Mesothelial cell of epicardium (in vitro differentiated cells): ENCODE data around the gene ADRB1. TPM values are rescaled to one million over a fixed set of nuclear protein-coding genes. Genes with fewer than 3 reads are reported as not detected.

Source experiments
- DNase-seq, 2 experiments: peaks; one replicate each; pipeline ENCODE4 v3.0.0; 2021; ENCODE audit warnings: low spot score in 2 of 2; ENCODE audit not compliant: unreplicated experiment in 2 of 2
- H3K27ac Mint-ChIP-seq: 2 replicates; pipeline ENCODE4 v1.8.0; 2021; ENCODE audit warnings: mixed read lengths
- H3K27me3 Mint-ChIP-seq: 2 replicates; pipeline ENCODE4 v1.8.0; 2021; ENCODE audit warnings: low read depth, mixed read lengths
- H3K36me3 Mint-ChIP-seq: 2 replicates; pipeline ENCODE4 v1.8.0; 2021; ENCODE audit warnings: mixed read lengths
- H3K4me1 Mint-ChIP-seq: 2 replicates; pipeline ENCODE4 v1.8.0; 2021; ENCODE audit warnings: mixed read lengths
- H3K4me3 Mint-ChIP-seq: 2 replicates; pipeline ENCODE4 v1.8.0; 2021; ENCODE audit warnings: mild to moderate bottlenecking, moderate library complexity, mixed read lengths
- H3K9me3 Mint-ChIP-seq: 2 replicates; pipeline ENCODE4 v1.8.0; 2021; ENCODE audit warnings: mixed read lengths
- CTCF ChIP-seq: fragments of 200-600 bp; sonication (generic); IDR thresholded peaks from one replicate; pipeline ENCODE4 v1.5.0; 2021; ENCODE audit warnings: antibody characterized with exemption; ENCODE audit not compliant: unreplicated experiment
- total RNA-seq: library from RNA; stranded (reverse); gene quantifications from 3 replicates; pipeline ENCODE4 v1.2.1, GENCODE V29; 2021

The ADRB1 gene
- total RNA-seq, 1 donor from 2014 or later, result 0.18 TPM

GRCh38 chr10:114038819-114039218, 4.8 kb upstream of the ADRB1 start:
- H3K36me3 Mint-ChIP-seq, result no peaks in the 10 kb centered on the region
- no peak overlapping the region for H3K4me3 Mint-ChIP-seq
- H3K9me3 Mint-ChIP-seq, result no peaks in the 10 kb centered on the region
- H3K4me1 Mint-ChIP-seq, result peaks cover 4% of the 10 kb centered on the region
- no peak for DNase-seq
- TF ChIP-seq CTCF, result no peak
- peaks cover 72% of the 10 kb centered on the region for H3K27me3 Mint-ChIP-seq
- no peak overlapping the region for H3K27ac Mint-ChIP-seq

- Mint-ChIP-seq H3K4me3 (no peak overlapping the region), H3K4me1 (peaks cover 11% of the 10 kb centered on the region), H3K36me3 (no peaks in the 10 kb centered on the region), H3K27me3 (peaks cover 80% of the 10 kb centered on the region), H3K27ac (no peak overlapping the region), H3K9me3 (no peaks in the 10 kb centered on the region)
- no peak for TF ChIP-seq CTCF
- DNase-seq, result no peak
Measured at GRCh38 chr10:114041166-114041565, 2.5 kb upstream of the ADRB1 start.

GRCh38 chr10:114042895-114043531, 653 bp upstream of the ADRB1 start:
- H3K27ac Mint-ChIP-seq, result no peak overlapping the region
- no peaks in the 10 kb centered on the region for H3K9me3 Mint-ChIP-seq
- peaks cover 92% of the 10 kb centered on the region for H3K27me3 Mint-ChIP-seq
- H3K4me3 Mint-ChIP-seq, result peak overlapping the region; percentile 64
- peak in 1 of 2 experiments; percentile 47 for DNase-seq
- peaks cover 11% of the 10 kb centered on the region for H3K4me1 Mint-ChIP-seq
- H3K36me3 Mint-ChIP-seq, result no peaks in the 10 kb centered on the region
- no peak for TF ChIP-seq CTCF

- no peak for DNase-seq
- no peak overlapping the region for H3K27ac Mint-ChIP-seq
- peak overlapping the region; percentile 68 for H3K4me3 Mint-ChIP-seq
- H3K4me1 Mint-ChIP-seq, result peaks cover 11% of the 10 kb centered on the region
- no peaks in the 10 kb centered on the region for H3K9me3 Mint-ChIP-seq
- H3K36me3 Mint-ChIP-seq, result no peaks in the 10 kb centered on the region
- H3K27me3 Mint-ChIP-seq, result peaks cover 92% of the 10 kb centered on the region
- TF ChIP-seq CTCF, result no peak
Measured at GRCh38 chr10:114044247-114045135, 825 bp downstream of the ADRB1 start.

GRCh38 chr10:114045136-114046086, 1.7 kb downstream of the ADRB1 start:
- H3K27ac Mint-ChIP-seq, result no peak overlapping the region
- H3K4me1 Mint-ChIP-seq, result peaks cover 11% of the 10 kb centered on the region
- H3K36me3 Mint-ChIP-seq, result no peaks in the 10 kb centered on the region
- peaks cover 91% of the 10 kb centered on the region for H3K27me3 Mint-ChIP-seq
- peak overlapping the region; percentile 46 for H3K4me3 Mint-ChIP-seq
- peak; percentile 32 to 62 for DNase-seq
- H3K9me3 Mint-ChIP-seq, result no peaks in the 10 kb centered on the region
- TF ChIP-seq CTCF, result no peak
